Stimulated activated CD4-positive, alpha-beta T cell treated with anti-CD3 and anti-CD28 coated beads, Interleukin-2, amount 100 ng/mL, for 24 hours (primary cell): ENCODE data around the gene UBE4B.
"Not testable (repeated sequence)": the region's sequence is repeated elsewhere in the genome, so short reads cannot be mapped to it uniquely, and the experiment has no call there.

Experiments used
- DNase-seq, 2 donors: peaks; one replicate each; pipeline ENCODE4 v3.0.0-alpha.2; 2020

The UBE4B gene

GRCh38 chr1:10045480-10046355, 13.0 kb downstream of the UBE4B start:
- no peak for DNase-seq

- no peak for DNase-seq
Measured at GRCh38 chr1:10046356-10047085, 13.8 kb downstream of the UBE4B start.

- DNase-seq, result no peak
Measured at GRCh38 chr1:10048601-10049000, 15.8 kb downstream of the UBE4B start.

DNA sequence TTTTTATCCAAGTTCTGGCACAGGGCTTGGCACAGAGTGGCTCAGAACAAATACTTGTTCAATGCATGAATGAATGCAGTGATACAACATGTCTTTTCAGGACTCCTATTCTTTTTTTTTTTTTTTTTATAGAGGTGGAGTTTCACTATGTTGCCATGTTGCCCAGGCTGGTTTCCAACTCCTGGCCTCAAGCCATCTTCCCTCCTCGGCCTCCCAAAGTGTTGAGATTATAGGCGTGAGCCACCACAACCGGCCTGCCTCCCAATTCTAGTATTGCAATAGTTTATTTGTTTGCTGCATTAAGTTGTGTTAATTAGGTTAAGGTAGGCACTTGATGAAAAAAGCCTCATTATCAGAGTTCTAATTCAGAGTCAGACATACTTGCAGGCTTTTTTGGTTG, 17.9 kb downstream of the UBE4B start:
- no peak for DNase-seq

- no peak for DNase-seq
Measured at GRCh38 chr1:10051656-10052055, 18.9 kb downstream of the UBE4B start.

- DNase-seq, result no peak
Measured at GRCh38 chr1:10052347-10052746, 19.6 kb downstream of the UBE4B start.

DNA sequence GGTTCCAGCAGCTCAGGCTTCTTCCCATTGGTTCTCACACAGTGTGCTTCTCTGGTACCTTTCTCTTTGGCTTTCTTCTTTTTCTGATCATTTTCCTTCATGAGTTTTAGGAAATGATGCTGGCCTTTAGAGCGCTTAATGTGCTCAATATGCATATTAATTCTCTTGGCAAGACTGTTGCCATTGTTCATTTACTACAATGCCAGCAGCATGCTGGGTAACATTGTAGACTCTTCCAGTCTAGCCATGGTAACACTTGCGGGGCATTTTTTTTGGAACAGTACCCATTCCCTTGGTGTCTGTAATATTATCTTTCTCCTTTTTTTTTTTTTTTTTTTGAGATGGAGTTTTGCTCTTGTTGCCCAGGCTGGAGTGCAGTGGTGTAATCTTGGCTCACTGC, 21.7 kb downstream of the UBE4B start:
- no peak for DNase-seq

DNA sequence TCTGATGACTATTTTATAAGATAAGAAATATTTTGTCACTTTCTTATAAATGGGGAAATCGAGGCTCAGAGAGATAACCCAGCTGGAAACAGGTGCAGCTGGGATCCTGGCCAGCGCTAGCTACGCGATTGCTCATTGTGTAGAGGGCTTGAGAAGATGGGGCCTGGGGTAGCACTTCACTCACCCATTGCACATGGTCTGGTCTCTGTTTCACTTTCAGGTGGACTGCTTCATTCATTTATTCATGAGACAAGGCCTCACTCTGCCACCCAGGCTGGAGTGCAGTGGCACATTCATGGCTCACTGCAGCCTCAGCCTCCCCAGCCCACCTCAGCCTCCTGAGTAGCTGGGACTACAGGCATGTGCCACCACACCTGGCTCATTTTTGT, 23.8 kb downstream of the UBE4B start:
- DNase-seq, result no peak

DNA sequence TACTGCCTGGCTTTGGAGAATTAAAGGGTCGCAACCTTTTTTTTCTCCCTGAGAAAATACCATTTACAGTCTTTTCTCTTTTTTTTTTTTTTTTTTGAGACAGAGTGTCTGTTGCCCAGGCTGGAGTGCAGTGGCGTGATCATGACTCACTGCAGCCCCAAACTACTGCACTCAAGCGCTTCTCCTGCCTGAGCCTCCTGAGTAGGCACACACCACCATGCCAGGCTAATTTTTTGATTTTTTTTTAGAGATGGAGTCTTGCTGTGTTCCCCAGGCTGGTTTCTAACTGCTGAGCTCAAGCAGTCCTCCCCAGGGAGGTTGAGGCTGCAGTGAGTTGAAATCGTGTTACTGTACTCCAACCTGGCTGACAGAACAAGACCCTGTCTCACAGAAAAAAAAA, 24.6 kb downstream of the UBE4B start:
- no peak for DNase-seq

- DNase-seq, result no peak
Measured at GRCh38 chr1:10057796-10058195, 25.0 kb downstream of the UBE4B start.

DNA sequence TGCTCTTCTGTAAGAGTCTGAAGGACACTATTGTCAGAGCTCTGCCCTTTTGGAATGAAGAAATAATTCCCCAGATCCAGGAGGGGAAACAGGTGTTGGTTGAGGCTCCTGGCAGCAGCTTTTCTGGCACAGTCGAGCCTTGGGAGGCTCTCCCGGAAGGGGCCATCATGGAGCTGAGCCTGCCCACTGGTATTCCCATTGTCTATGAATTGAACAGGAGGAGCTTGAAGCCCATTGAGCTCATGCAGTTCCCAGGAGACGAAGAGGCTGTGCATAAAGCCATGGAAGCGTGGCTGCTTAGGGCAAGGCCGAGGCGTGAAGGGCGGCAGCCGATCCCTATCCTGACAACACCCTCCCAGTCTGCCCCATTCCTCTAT, 26.6 kb downstream of the UBE4B start:
- DNase-seq, result no peak

DNA sequence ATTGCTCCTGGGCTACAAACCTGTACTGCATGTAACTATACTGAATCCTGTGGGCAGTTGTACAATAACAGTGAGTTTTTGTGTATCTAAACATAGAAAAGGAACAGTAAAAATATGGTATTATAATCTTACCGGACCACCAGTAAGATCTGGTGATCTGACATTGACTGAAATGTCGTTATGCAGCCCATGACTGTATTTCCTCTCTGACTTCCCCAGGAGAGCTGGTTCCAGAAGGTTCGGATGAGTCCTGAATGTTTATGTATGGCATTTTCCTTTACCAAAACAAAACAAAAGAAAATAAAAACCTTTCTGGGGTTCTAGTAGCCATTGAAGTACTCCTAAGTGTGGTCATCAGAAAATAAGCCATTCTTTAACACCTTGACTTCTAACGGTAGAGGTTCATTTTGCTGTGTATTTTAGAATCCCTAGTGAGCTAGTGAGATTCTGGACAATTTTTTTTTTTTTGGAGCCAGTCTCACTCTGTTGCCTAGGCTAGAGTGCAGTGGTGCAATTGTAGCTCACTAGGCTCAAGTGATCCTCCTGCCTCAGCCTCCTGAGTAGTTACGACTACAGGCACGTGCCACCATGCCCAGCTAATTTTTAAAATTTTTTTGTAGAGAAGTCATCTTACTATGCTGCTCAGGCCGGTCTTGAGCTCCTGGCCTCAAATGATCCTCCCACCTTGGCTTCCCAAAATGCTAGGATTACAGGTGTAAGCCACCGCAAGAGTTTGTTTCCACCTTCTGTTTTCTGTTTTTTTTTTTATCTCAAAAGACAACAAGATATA, 27.7 kb downstream of the UBE4B start:
- DNase-seq, result no peak

- DNase-seq, result no peak
Measured at GRCh38 chr1:10061276-10061675, 28.5 kb downstream of the UBE4B start.

DNA sequence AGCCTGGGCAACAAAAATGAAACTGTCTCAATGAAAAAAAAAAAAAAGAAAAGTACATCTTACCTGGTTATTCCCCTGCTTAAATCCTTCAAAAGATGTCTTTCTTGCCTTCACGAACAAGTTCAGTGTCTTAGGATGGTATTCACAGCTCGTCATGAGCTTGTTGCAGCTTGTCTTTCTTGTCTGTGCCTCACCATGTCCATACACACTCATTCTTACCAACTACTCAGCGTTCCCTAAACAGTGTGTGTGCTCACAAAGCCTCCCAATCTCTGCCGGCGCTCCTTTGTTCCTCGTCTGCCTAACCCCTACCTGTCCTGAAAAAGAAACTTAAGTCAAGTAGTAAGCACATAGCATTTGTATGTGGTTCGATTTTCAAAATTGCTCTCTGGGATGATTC, 31.1 kb downstream of the UBE4B start:
- DNase-seq, result no peak

GRCh38 chr1:10064416-10065343, 31.9 kb downstream of the UBE4B start:
- no peak for DNase-seq

DNA sequence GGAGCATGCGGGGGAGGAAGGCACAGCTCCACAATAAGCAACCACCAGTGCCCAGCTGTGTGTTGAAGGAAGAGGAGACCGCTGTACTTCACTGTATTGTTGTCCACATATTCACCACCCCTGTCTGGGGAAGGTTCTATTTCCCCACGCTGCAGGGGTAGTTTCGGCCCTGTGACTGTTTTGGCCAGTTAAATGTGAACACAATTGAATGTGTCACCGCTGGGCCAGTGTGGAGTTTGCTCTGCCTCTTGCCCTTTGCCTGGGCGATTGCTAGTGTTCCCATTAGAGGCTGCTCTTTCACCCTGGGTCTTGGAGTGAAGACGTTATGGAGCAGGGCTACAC, 32.6 kb downstream of the UBE4B start:
- DNase-seq, result no peak

GRCh38 chr1:10065760-10066159, 33.0 kb downstream of the UBE4B start:
- DNase-seq, result no peak

DNA sequence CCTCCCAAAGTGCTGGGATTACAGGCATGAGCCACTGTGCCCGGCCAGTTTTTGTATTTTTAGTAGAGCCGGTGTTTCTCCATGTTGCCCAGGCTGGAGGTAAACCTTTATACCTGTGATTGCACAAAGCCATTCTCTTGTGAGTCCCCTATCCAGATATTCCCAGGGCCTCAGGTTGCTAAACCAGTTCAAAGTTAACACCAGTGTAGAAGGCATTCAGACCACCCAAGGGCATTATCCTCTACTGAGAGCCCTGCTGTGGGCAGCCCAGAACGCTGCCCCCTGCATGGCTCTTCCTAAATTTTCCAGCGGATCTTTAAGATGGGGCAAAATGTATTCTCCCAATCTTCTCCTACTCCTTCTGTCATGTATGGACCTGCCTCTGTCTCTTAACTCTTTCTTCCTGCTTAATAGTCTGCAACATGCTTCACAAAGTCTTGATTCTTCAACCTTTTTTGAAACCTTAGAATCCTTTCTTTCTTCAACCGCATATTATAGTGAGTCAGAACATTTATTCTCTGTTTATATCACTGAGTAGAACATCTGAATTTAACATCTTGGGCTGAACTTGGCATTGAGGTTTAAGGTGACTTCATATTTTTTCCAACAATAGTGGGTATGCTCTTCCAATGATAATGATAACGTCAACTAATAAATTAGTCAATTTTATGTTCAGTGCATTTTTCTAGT, 36.0 kb downstream of the UBE4B start:
- DNase-seq, result no peak

DNA sequence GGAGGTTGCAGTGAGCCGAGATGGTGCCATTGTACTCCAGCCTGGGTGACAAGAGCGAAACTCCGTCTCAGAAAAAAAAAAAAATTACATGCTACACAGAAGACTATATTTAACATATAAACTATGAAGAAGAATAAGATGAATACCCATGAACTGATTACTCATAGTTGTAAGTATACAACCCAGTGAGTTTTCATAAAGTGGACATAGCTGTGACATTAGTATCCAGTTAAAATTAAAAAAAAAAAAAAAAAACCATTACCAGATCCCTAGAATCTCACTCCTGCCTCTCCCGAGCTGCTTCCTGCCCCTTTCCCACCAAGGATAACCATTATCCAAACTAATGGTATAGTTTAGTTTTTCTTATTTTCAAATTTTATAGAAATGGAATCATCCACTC, 37.4 kb downstream of the UBE4B start:
- no peak for DNase-seq

- no peak for DNase-seq
Measured at GRCh38 chr1:10071640-10072039, 38.9 kb downstream of the UBE4B start.

- DNase-seq, result not testable (repeated sequence)
Measured at GRCh38 chr1:10073371-10073770, 40.6 kb downstream of the UBE4B start.
